Stimulated activated CD4-positive, alpha-beta T cell treated with anti-CD3 and anti-CD28 coated beads, Interleukin-4, amount 100 ng/mL, for 48 hours (primary cell): ENCODE data around the gene ENO3.

Source experiments
- DNase-seq, 2 donors: peaks; one replicate each; pipeline ENCODE4 v3.0.0-alpha.2; 2020; ENCODE audit warnings: low read depth in 2 of 2

ENO3 gene

DNA sequence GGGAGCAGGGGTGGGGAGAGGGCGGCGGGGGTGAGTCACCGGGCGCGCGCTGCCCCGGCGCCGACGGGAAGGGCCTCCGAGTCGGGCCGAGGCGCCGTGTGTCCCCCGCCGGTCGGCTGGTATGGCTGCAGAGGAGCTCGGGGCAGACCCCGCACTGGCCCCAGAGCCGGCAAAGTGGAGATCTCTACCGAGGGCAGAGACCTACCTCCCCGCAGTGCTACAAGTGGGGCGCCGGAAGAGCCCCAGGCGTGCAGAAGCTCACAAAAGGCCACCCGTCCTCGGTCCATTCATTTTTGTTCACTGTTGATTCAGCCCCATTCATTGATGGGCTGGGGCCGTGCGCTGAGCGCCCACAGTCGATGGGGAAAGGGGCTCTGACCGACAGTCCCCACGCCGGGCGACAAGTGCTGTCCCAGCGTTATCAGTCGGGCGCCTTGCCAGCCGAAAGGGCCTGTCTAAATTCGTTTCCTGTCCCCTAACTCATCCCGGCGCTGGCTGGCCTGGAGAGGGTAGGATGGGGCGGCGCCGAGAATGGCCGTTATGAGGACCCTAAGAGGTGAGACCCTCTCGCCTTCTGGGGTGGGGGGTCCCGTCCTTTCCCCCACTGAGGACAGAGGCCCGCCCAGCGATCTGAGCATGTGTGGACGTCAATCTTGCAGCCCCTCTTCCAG lies 709 bp upstream of the ENO3 start:
- peak in 1 of 2 donors; percentile 34 for DNase-seq

DNA sequence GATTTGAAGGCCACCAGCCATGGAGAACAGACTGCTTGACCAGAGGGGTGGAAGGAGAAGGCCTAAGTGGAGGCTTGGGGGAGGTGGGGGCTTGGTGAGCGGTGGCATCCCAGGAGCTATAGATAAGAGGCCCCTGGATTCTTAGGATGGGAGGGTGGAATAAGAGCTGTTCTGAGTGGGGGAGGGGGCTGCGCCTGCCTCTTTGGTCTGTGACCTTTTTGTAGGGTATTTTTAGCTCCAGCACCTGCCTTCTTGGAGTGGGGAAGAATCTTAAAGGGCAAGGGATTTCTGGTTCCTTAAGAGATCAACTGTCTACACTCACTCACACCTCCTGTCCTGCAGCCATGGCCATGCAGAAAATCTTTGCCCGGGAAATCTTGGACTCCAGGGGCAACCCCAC lies 567 bp downstream of the ENO3 start:
- no peak for DNase-seq

DNA sequence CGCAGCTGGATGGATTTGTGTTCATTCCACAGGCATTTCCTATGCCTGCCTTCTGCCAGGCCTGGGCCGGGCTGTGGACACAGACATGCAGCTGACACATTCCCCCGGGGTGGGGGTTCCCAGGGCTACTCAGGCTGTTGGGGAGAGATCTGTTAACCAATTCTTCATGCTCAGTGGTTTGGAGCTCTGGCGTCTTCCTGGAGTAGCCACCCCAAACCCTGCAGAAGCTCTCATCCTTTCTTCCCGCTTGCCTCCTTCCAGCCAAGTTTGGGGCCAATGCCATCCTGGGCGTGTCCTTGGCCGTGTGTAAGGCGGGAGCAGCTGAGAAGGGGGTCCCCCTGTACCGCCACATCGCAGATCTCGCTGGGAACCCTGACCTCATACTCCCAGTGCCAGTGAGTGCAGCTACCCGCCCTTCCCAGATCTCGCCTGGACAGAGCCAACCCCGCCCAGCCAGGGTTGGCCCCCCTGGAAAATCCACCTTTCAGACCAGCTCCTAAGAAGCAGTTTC lies 2.6 kb downstream of the ENO3 start:
- DNase-seq, result no peak

DNA sequence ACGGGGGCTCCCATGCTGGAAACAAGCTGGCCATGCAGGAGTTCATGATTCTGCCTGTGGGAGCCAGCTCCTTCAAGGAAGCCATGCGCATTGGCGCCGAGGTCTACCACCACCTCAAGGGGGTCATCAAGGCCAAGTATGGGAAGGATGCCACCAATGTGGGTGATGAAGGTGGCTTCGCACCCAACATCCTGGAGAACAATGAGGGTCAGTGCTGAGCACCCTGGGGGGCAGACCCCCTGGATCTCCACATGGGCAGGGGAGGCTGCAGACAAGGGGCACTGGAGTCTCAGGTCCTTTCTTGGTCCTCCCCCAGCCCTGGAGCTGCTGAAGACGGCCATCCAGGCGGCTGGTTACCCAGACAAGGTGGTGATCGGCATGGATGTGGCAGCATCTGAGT lies 4.2 kb downstream of the ENO3 start:
- DNase-seq, result no peak

DNA sequence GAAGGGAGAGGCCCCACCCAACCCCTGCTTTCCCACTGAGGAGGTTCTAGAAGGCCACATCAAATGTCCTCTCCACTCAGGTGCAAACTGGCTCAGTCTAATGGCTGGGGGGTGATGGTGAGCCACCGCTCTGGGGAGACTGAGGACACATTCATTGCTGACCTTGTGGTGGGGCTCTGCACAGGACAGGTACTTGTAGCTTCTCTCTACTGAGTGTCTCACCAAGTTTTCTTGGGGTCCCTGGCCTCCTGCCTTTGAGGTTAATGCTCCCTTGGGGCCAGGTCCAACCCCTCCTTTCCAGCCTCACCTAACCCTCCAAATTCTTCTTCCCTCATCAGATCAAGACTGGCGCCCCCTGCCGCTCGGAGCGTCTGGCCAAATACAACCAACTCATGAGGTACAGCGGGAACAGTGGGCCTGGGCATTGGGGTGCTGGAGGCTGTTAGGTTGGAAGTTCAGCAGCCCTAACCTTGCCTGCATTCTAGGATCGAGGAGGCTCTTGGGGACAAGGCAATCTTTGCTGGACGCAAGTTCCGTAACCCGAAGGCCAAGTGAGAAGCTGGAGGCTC lies 5.7 kb downstream of the ENO3 start:
- peak in 1 of 2 donors; percentile 50 for DNase-seq

DNA sequence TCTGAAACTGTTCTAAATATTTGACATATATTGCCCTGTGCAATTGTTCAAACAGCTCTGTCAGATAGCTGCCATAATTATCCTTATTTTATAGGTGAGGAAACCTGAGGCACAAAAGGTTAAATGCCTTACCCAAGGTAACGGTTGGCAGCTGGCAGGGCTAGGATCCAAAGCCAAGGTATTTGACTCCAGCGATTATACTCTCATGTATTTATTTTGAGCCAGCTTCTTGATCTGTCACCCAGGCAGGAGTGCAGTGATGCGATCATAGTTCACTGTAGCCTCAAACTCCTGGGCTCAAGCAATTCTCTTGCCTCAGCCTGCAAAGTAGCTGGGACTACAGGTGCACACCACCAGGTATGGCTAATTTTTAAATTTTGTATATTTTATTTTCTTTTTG lies 7.2 kb downstream of the ENO3 start:
- DNase-seq, result no peak

DNA sequence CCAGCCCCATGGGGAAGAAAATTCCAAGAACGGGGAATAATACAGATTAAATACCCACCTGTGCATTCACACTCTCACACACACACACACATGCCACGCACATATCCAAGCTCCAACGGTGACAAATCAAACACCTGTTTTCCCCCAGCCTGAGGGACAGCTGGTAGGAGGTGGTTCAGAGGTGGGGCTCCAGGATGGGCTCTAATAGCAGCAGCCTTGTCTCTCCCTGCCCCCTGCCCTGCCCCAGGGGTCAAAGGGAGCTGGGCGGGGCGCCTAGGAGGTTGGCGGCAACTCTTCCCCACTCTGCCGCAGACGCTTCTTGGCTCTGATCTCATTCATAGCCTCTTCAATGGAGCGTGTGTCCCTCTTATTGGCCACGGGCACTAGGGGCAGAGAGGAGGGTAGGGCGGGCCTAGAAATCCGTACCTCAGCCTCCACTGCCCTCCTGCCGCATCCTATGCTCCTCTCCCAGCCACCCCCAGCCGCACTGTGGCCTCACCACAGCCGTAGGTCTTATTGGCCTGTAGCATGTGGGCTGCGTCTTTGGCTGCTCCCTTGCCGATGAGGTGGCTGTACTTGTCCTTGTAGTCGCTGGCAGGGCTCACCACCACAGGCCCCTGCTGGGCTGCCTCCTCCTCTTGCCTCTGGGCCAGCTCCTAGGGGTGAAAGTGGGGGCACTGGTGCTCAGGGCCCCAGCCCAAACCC lies 8.5 kb downstream of the ENO3 start:
- no peak for DNase-seq

DNA sequence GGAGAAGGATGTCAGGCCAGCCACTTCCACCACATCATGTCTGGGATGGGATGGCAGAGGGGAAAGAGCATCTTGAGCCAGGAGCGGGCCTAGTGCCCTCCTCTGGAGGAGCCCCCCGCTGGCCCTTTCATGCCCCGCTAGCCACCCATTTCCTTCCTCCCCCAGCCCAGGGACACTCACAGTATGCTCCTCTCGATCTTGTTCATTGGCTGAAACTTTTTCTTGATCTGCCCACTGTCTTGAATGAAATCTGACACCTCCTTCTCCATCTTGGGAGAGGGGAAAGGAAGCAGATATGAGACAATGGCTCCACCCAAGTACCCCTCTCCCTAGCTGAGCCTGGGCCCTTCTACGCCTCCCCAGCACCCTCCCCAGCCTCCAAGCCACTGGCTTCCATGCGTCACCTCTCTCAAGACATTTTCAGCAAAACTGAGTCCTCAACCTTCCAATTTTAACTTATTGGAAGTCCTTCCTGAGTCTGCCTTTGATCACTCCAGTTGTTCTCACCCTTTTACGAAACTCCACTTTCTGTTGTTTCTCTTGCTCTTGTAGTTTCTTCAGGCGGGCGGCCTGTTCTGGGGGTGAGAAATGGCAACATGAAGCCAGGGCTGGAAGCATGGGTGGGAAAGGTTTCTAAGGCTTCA lies 9.5 kb downstream of the ENO3 start:
- no peak for DNase-seq

DNA sequence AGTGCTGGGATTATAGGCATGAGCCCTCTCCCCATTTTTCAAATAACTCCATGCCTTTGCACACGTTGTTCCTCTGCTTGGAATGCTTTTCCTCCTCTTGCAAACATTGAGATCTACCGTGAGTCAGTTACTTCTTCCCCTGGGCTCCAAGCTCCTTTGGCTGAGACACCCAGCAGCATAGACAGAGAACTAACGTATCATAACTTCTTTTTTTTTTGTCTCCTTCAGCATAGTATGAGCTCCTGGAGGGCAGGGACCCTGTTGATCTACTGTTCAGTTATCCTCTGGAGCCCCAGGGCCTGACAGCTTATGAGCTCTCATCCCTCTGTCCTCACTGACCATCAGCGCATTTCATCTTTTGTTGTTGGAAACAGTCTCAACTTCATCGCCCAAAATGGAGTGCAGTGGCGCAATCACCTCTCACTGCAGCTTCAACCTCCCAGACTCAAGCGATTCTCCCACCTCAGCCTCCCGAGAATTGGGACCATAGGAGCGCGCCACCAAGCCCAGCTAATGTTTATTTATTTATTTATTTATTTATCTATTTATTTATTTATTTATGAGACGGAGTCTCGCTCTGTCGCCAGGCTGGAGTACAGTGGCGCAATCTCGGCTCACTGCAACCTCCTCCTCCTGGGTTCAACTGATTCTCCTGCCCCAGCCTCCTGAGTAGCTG lies 14.5 kb downstream of the ENO3 start:
- DNase-seq, result no peak

DNA sequence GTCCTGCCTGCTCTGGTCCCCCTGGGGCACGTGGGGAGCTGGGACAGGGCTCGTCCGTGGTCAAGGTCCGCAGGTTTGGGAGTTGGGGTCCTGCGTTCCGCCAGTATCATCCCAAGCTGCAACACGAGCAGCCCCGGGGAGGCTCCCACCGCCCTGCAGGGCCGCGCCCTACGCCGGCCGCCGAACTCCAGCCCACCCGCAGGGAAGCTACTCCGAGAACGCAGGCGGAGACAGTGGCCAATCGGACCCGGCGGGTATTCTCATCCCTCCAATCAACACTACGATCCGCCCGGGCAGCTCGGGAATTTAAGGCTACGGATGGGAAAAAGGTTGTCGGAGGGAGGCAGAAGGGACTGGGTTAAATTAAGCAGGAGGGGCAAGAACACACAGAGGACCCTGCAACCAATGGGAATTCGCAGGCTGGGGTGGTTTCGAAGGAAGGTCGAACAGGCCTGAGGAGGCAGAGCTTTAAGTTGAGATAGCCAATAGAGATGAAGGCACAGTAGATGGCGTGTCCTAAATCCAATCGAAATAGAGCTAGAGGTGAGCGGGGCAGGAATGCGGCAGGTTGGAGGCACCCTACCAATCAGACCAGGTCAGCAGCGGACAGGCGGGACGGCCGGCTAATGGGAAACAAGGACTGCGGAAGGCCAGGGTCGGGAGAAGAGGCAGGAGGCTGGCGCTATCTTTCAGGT lies 16.1 kb downstream of the ENO3 start:
- DNase-seq, result peak; percentile 77 to 93

DNA sequence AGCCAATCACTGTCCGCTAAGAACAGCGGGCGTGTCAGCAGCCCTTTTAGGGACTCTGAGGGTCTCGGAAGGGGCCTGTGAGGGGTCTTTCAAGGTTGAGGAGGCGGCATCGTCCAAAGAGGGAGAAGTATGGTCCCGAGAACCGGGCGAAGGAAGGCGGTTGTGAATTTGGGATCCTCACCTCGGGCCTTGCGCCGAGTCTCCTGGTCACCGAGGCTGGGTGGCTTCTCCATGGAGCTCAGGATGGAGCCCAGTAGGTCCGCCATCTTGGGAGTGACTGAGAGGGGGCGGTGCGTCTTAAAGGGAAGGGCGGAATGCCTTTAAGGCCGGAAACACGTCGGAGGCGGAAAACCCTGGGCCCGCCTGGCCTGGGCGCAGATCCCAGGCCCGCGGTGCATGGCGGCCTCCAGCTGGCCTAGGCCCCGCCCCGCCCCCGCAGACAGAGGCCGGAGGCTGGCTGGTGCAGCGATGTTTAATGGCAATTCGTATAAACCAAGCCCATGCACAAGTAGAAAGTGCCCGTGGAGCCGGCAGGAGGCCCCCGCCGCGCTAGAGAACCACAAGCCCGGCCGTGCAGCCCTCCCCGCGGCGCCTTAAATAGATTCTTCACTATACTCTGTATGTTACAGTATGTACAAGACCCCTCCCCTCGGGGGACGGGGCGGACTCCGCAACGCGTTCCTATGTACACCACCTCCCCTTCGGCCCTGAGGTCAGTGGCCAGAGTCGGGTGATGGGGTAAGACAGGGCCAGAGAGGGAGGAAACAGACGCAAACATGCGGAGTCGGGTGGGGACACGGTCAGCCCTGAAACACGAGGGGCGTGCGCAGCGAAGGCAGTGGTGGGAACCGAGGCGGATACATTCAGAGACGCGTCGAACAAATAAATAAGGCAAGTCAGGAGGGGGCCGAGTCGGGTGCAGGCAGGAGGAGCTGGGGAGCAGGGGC lies 16.9 kb downstream of the ENO3 start, which contains the start of gene SPAG7:
SPAG7 (minus strand) TSS at position 279 of the 947 bp plus-strand sequence; CDS start at position 266, 13 bp downstream.
- DNase-seq, result peak; percentile 87 to 90

DNA sequence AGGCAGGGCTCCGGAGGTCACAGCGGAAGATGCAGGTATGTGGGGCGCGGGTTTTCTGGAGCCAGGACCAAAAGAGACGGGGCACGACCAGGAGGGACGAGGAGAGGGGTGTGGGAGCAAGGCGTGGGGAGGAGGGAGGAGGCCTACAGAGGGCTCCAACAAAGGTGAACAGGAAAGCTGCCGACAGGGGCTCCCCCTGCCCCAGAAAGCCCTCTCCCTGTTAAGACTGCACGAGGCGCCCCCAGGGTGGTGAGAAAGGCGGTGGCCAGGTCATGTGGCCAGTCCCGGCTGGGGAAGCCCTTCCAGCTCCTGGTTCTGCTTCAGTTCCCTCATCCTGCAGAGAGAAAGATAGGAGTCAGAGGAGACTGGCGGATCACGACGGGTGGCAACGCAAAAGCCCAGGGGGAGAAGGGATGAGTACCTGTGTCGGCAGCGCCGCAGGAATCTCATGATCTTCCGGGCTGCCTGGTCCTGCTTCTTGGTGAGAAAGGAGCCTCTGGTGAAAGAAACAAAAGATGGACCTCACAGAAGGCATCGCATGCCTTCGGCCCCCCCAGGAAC lies 17.6 kb downstream of the ENO3 start:
- DNase-seq, result peak; percentile 16 to 38

DNA sequence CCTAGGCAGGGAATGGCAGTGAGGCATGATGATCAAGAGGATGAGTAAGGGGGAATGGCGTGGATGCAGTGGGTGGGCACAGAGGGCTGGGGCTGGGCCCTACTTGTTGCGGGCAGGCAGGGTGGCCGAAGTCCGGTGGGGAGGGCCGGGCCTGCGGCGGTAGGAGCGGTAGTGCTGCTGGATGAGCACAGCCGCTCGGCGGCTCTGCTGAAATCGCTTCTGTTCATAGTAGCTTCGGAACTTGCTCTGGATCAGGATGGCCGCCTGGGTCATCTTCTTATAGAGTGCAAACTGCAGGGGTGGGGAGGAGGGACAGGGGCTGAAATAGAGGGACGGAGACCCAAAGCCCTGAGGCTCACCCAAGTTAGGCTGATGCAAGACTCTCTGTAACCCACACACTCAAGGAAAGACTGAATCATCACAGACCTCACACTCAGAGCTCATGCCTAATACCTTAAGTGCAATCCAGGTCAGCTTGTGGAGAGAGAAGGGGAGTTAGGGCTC lies 18.2 kb downstream of the ENO3 start:
- DNase-seq, result peak in 1 of 2 donors; percentile 34

DNA sequence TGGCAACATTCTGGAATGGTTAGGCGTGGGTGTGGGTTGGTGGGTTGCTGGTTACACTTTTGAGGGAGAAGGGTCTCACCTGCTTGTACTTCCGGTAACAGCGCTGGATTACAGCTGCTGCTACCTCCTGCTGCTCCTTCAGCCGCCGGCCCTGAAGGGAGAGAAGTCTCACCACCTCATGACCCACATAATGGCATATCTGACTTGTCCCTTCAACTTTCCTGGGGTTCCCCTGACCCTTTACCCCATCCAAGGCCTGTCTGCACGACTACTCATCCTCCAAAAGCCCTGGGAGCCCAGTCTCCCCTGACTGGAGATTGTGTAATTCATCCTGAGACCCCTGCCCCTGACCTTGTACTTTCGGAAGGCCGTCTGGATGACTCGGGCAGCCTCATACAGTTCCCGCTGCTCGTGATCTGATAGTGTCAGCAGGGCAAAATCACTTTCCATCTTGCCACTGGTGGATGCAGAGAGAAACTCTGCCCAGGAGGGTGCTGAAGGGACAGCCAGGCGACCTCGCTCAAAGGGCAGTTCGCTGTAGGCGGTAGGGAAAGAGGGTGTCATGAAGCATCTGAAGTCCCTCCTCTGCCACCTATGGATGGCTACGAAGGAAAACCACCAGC lies 18.7 kb downstream of the ENO3 start:
- peak; percentile 32 to 42 for DNase-seq

DNA sequence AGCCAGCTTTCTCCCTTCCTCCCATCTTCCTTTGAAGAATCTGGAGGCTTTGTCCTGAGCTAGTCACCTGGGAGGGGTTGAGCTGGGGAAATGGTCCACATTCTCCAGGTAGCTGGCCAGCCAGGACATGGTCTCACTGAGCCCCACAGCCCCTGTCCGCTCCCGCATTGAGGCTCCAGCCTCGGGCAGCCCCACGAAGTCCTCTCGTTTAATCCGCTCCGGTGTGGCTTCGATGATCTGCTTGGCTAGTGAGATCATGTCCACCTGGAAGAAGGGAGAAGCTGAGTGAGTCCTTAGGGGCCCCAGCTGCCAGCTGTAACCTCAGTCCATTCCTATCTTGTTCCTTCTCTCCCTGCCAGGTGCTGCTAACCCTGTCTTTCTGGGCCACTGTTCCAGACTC lies 19.4 kb downstream of the ENO3 start:
- no peak for DNase-seq

DNA sequence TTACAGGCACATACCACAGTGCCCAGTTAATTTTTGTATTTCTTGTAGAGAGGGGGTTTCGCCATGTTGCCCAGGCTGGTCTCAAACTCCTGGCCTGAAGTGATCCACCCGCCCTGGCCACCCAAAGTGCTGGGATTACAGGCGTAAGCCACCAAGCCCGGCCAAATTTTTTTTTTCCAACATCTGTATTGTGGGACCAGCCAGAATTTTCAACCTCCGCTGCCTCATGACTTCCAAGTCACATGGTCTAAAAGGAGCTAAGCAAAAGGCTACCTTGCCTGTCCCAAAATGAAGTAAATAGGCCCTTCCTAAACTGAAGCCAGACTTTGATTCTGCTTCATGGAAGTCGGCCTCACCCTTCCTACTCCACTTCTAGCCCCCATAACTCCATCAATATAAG lies 20.9 kb downstream of the ENO3 start:
- no peak for DNase-seq

DNA sequence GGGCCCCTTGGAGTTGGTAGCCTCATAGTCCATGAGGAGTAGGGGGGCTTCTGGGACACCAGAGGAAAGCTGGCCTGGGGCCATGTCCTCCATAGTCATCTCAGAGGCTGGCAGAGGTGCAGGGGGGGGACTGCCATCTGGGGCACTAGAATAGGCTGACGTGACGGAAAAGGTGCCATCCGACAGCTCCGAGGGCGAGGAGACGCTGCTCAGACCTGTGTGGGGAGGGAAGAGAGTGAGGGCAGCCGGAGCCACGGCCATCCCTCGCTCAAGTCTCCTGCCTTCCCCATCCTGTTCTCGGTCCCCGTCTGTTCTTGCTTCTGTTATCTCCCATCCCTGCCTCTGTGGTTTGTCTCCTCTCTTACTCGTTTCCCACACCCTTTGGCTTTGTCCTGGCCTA lies 21.4 kb downstream of the ENO3 start:
- no peak for DNase-seq

DNA sequence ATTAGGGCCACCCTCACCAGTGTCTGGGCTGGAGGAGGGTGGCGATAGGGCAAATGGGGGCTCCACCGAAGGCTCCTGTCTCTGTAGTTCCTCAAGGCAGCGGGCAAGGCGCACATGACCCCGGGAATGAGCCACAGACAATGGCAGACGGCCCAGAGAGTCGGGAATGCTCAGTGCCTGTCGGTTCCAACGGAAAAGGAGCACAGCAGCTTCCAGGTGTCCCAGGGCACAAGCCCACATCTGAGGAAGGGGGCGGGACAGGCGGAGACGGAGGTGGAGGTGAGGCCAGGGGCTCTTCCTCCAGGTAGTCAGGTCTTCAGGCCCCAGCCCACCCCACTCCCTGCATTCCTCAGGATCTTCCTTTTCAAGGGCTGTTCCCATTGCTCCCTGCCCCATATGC lies 21.8 kb downstream of the ENO3 start:
- DNase-seq, result no peak
